Measurements from ENCODE around the gene ZMYM5. TPM values are rescaled to one million over a fixed set of nuclear protein-coding genes. Genes with fewer than 3 reads are reported as not detected.
A peak's percentile ranks its signal among the peaks of the same experiment; 100 is the strongest.
"Not testable (repeated sequence)": the region's sequence is repeated elsewhere in the genome, so short reads cannot be mapped to it uniquely, and the experiment has no call there.

Gene ZMYM5
- total RNA-seq, 1 donor from 2014 or later = 22.5 TPM

DNA sequence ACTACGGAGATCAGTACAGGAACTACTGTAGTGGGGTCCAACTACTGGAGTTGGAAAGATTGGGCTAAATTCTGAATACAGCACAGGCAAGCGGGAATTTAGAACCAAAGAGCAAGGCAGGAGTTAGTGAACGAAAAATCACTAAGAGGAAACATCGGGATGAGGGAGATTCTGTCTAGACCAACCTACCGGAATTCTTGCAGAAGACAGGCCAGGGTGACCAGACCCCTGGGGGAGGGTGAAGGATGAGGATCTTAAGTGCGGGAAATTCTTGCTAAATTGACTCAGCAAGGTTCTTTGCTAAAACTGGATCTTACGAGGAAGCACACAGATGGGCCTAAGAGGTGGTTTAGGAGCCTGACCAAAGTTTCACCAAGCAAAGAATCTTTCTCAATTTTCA lies 67.5 kb downstream of the ZMYM5 start:
- H3K27ac Mint-ChIP-seq = peak overlapping the region; percentile 86
- no peak overlapping the region for H3K4me3 Mint-ChIP-seq
- no peaks in the 10 kb centered on the region for H3K9me3 Mint-ChIP-seq
- no peaks in the 10 kb centered on the region for H3K27me3 Mint-ChIP-seq (ENCODE audit: low read depth)
- DNase-seq (ENCODE audit: low spot score in 2 of 2, unreplicated experiment in 2 of 2) = no peak
- peaks cover 12% of the 10 kb centered on the region for H3K4me1 Mint-ChIP-seq
- H3K36me3 Mint-ChIP-seq = peaks cover 15% of the 10 kb centered on the region
- TF ChIP-seq, protein P1, sequence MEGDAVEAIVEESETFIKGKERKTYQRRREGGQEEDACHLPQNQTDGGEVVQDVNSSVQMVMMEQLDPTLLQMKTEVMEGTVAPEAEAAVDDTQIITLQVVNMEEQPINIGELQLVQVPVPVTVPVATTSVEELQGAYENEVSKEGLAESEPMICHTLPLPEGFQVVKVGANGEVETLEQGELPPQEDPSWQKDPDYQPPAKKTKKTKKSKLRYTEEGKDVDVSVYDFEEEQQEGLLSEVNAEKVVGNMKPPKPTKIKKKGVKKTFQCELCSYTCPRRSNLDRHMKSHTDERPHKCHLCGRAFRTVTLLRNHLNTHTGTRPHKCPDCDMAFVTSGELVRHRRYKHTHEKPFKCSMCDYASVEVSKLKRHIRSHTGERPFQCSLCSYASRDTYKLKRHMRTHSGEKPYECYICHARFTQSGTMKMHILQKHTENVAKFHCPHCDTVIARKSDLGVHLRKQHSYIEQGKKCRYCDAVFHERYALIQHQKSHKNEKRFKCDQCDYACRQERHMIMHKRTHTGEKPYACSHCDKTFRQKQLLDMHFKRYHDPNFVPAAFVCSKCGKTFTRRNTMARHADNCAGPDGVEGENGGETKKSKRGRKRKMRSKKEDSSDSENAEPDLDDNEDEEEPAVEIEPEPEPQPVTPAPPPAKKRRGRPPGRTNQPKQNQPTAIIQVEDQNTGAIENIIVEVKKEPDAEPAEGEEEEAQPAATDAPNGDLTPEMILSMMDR (IDR thresholded peaks at IDR 0.05; ENCODE audit: unreplicated experiment) = no peak

DNA sequence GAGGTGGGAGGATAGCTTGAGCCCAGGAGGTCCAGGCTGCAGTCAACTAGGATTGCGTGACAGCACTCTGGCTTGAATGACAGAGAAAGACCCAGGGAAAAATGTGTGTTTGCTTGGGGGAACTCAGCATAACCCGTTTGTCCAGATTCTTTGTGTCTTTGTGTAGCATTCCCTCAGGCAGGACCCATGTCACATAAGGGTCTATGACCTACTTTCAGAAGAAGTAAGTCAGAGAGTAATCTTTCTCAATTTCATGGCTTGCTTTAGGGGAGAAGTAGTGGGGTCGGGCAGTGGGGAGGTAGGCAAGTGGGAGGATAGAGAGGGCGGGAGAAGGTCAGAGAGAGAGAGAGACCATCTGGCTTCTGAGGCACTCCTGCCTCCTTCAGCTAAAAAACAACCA lies 68.8 kb downstream of the ZMYM5 start:
- H3K4me1 Mint-ChIP-seq = peaks cover 12% of the 10 kb centered on the region
- H3K27me3 Mint-ChIP-seq (ENCODE audit: low read depth) = no peaks in the 10 kb centered on the region
- no peak overlapping the region for H3K4me3 Mint-ChIP-seq
- H3K9me3 Mint-ChIP-seq = no peaks in the 10 kb centered on the region
- peaks cover 12% of the 10 kb centered on the region for H3K36me3 Mint-ChIP-seq
- H3K27ac Mint-ChIP-seq = peak overlapping the region; percentile 95
- no peak for DNase-seq (ENCODE audit: low spot score in 2 of 2, unreplicated experiment in 2 of 2)
- TF ChIP-seq, protein P1 (IDR thresholded peaks at IDR 0.05; ENCODE audit: unreplicated experiment) = no peak

DNA sequence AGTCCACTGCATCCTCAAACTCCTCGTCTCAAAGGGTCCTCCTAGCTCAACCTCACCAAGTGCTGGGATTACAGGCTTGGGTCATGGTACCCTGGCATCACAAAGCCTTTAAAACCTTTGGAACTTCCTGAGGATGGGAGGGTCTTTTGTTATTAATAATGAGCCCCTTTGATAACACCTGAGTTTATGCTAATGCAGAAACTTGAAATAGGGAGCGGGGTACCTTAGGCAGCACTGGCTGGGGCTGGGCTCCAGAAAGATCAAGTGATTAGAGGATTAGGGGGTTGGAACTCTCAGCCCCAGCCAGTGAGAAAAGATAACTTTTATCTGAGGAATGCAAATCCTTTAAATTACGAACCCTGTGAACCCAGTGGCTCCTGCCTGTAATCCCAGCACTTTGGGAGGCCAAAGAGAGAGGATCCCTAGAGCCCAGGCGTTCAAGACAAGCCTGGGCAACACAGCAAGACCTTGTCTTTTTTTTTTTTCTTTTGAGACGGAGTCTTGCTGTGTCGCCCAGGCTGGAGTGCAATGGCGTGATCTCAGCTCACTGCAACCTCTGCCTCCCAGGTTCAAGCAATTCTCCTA lies 71.4 kb downstream of the ZMYM5 start:
- Mint-ChIP-seq H3K36me3 (peaks cover 4% of the 10 kb centered on the region), H3K27me3 (ENCODE audit: low read depth) (no peaks in the 10 kb centered on the region), H3K9me3 (no peaks in the 10 kb centered on the region), H3K4me1 (peaks cover 13% of the 10 kb centered on the region), H3K27ac (peak overlapping the region; percentile 72), H3K4me3 (no peak overlapping the region)
- no peak for DNase-seq (ENCODE audit: low spot score in 2 of 2, unreplicated experiment in 2 of 2)
- TF ChIP-seq, protein P1 (IDR thresholded peaks at IDR 0.05; ENCODE audit: unreplicated experiment) = no peak

DNA sequence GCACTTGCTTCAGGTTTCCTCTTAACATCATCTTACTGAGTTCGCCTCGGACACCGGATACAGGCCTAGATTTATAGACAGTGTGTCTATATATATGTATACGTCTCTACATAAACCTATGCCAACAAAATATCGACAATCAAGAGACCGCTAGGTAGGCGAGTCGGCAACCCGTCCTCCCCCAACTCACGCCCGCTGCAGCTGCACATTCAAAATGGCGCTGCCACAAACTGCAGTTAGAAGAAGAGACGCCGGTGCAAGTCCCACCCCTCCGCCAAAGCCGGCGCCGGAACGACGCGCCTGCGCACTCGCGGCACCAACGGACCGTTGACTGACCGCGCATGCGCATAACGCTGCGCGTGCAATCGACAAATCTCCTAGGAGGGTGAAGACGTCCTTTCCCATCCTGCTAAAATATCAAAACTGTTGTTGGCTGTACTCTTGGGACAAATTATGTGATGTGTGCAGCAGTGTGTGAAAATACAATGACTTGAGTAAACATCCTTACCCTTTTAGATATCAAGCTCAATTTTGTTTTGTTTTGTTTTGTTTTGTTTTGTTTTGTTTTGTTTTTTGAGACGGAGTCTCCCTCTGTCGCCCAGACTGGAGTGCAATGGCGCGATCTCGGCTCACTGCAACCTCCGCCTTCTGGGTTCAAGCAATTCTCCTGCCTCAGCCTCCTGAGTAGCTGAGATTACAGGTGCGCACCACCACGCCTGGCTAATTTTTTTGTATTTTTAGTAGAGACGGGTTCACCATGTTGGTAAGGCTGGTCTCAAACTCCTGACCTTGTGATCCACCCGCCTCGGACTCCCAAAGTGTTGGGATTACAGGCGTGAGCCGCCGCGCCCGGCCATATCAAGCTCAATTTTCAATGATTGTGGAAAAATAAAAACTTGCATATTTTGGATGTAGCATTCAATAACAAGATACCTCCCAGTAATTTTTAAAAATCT lies 80.4 kb downstream of the ZMYM5 start, which contains the start of gene PSPC1:
Gene PSPC1 (minus strand): TSS at position 219 of the 956 bp plus-strand sequence. CDS start 188 bp downstream, at position 31.
- peak within 1 kb of the TSS; percentile 99 for H3K27ac Mint-ChIP-seq
- H3K4me3 Mint-ChIP-seq = peak within 1 kb of the TSS; percentile 98
- not testable (repeated sequence) for H3K27me3 Mint-ChIP-seq (ENCODE audit: low read depth); H3K9me3 Mint-ChIP-seq; H3K4me1 Mint-ChIP-seq; H3K36me3 Mint-ChIP-seq
- peak; percentile 91 to 95 for DNase-seq (ENCODE audit: low spot score in 2 of 2, unreplicated experiment in 2 of 2)

DNA sequence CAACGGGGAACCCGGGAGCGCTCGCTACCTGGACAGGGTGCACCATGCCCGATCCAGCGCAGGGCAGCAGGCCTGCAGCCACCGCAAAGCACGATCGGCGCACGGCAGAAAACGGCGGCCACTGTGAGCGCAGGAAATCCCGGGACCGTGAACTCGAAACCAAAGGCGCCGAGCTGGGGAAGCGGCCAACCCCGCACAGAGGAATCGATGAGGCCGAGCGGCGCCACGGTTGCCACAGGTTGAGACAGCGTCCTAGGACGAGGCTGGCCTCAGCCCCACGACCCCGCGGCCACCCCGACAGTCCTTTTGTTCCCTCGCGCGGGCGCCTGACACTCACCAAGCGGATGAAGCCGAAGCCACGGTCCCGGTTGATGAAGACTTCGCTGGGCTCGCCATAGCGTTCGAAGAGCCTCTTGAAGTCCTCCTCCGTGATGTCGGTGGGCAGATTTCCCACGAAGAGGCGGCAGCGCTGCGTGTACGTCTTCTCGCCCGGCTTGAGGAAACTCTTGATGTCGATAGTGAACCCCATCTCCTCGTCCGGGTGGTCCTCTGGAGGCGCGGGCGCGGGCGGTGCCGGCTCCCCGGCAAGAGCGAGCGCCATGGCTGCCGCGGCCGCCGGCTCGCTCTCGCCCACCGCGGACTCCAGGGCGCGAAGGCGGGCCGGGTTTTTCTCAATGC lies 81.3 kb downstream of the ZMYM5 start:
- DNase-seq (ENCODE audit: low spot score in 2 of 2, unreplicated experiment in 2 of 2) = peak; percentile 49 to 71
- TF ChIP-seq, protein P1 (IDR thresholded peaks at IDR 0.05; ENCODE audit: unreplicated experiment) = no peak
- Mint-ChIP-seq H3K4me3 (peak overlapping the region; percentile 98), H3K4me1 (peaks cover 2% of the 10 kb centered on the region), H3K9me3 (no peaks in the 10 kb centered on the region), H3K27me3 (ENCODE audit: low read depth) (no peaks in the 10 kb centered on the region), H3K27ac (peak overlapping the region; percentile 99), H3K36me3 (peaks cover 9% of the 10 kb centered on the region)
